Head of caudate nucleus (tissue), 42 donors: Measurements from ENCODE around the gene NAP1L1.
A peak's percentile ranks its signal among the peaks of the same experiment; 100 is the strongest.

Experiments used
- DNase-seq, 42 donors: peaks; one replicate each; pipeline versions ENCODE4 v3.0.0 to v3.0.0-alpha.2; 2020 to 2021; ENCODE audit warnings: mixed read lengths in 7 of 42
- intact Hi-C: fragments of 100-400 bp; cut with DNase I; formaldehyde crosslinking; loops from one replicate; pipeline ENCODE4 v1.15.0; 2022

NAP1L1 gene

DNA sequence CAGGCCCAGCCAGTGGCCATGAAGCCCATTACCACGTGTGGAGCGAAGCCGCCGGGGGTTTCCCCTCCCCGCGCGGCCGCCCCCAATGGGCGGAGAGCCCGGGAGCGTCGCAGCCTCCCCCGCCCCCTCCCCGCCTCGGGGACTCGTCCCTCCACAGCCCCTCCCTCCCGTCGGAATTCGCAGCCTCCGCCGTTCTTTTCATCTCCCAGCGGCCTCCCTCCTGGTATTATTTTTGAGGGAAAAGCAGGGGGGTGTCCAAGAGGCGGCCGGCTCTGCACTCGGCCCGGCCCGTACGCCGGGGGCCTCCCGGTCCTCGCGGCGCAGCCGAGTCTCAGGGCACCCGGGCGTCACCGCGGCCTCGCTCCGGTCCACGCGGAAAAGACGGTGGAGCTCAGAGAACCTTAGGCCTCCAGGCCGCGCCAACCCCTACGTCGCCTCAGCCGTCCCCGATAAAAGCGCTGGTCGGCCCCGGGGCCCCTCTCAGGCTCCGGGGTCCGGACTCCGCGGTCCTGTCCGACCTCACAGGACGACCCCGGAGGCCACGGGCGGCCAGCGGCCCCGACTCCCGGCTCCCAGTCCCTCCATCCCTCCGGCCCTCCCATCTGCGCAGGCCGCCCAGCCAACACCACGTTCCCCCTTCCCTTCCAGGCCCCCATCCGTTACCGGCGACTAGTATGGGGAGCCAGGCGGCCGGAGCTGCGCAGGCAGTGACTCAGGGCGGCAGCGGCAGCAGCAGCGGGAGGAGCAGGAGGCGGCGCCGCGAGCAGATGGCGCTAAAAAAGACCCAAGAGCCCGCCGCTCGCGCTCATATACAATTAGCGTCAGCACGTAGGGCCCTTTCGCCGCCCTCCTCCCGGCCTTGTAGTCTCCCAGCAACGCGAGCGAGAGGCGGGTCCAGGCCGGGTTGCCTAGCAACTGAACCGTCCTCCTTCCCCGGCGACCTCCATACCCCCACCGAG, at the start of gene NAP1L1:
TSS of gene NAP1L1 (minus strand) at position 782 of the 959 bp plus-strand sequence. CDS start 10,466 bp downstream, outside the sequence.
- intact Hi-C loops: no loop called here
- DNase-seq: peak; percentile 96 to 100 (median 99)

DNA sequence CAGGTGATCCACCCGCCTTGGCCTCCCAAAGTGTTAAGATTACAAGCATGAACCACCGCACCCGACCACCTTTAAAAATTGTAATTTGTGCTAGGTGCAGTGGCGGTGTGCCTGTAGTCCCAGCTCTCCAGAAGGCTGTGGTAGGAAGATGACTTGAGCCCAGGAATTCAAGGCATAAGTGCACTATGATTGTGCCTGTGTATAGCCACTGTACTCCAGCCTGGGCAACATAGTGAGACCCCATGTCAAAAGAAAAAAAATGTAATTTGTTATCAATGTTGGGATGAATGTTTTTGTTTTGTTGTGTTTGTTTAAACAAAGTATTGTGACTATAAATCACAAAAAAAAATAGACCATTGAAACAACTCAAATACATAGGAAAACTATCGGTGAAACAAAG, 43.1 kb upstream of the NAP1L1 start:
- DNase-seq: peak in 1 of 42 donors; percentile 18
- intact Hi-C loops: no loop called here

- intact Hi-C loops: no loop called here
- DNase-seq: peak in 1 of 42 donors; percentile 18
Observed at GRCh38 chr12:76124456-76124855, 40.0 kb upstream of the NAP1L1 start.

DNA sequence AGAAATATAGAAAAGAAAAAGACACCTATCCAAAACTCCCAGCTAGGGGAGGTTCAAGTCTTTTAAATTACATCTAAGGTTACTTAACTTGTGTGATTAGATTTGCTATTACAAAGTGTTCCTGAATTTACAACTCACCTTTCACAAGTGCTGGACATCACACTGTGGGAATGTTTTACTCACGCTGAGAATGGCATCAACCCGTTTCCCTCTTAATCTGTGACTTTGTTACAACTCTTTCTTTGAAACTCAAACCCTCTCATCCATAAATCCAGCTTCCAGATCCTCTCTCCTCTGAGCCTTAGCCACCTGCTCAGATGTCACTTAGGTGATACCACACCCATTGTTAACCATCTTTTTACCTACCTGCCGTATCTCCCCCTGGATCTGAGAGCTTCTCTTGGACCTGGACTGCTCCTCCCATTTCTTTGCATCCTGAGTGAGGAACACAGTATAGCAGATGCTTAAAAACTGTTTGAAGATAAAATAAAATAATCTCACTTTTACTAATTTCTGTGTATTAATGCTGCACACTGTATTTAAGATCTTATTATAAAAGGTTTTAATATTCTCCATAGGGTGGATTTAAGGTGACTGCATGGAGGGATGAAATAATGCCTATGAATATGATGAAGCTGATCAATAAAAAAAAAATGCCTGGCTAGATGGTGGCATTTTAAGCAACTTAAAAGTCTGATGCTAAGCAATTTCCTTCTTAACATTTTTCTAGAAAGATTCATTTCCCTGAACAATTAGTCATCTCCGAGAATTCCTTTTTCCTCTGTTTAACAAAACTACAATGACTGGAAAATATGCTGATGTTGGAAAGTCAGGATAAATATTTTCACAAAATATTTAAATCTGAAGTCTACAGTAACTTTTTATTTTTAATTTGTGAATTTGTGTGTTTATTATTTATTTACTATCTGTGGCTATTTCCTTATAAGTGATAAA, 39.1 kb upstream of the NAP1L1 start:
- intact Hi-C loops: no loop called here
- DNase-seq: peak in 1 of 42 donors; percentile 25

GRCh38 chr12:76119887-76120286, 35.4 kb upstream of the NAP1L1 start:
- peak in 2 of 42 donors; percentile 8 to 10 for DNase-seq
- intact Hi-C loops: no loop called here

DNA sequence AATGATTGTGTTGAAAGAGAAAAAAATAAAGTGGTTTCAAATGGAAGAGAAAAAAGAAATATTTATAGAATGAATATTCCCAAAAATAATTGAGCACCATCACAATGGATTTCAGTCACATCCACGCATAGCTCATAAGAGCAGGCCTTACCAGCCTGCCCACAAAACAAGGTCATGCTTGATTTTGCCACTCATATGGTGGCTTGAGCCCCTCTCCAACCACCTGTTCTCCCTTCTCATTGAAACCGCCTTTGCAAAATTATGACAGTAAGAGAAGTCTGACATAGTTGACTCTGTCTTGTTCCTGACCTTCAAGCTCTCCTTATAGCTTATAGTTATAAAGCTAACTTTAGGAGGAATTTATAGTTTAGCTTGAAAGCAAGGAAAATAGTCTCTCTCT, 33.3 kb upstream of the NAP1L1 start:
- intact Hi-C loops: no loop called here
- peak in 1 of 42 donors; percentile 13 for DNase-seq

- intact Hi-C loops: no loop called here
- DNase-seq: peak in 2 of 42 donors; percentile 17 to 20
Observed at GRCh38 chr12:76117067-76117691, 32.7 kb upstream of the NAP1L1 start.

DNA sequence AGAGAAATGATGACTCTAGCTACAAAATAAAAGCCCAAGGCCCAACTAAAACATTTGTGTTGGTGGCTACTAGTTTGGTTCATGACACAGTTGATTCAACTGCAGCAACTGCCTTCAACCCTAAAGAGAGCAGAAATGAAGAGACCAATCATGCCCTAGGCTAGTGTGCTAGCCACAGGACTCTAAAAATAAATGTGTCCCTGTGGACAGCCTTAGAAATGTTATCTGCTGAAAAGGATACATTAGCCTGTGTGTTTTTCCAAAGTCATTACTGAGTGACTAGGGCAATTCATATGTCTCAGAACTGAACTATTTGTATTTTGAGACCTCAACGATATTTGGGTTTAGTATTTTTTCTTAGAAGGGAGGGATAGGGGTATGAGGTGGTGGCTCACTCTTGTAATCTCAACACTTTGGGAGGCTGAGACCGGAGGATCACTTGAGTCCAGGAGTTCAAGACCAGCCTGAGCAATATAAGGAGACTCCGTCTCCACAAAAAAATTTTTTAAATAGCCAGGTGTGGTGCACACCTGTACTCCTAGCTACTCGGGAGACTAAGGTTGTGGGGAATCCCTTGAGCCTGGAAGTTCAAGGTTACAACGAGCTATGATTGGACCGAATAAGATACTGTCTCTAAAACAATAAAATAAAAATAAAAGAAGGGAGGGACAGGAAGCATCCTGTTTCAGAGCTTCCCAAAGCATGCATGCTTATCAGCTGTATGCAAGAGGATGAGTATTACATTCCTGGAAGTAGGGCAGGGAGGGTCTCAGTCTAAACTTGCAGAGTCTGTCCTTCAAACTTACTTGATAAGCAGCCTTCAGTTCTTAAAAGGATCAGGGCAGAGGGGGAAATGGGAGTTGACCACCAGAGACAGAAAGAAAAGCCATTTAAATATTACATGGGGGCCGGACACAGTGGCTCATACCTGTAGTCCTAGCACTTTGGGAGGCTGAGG, 29.6 kb upstream of the NAP1L1 start:
- intact Hi-C loops: no loop called here
- DNase-seq: peak in 2 of 42 donors; percentile 3 to 13

- intact Hi-C loops: no loop called here
Observed at GRCh38 chr12:76111209-76111749, 26.8 kb upstream of the NAP1L1 start.

DNA sequence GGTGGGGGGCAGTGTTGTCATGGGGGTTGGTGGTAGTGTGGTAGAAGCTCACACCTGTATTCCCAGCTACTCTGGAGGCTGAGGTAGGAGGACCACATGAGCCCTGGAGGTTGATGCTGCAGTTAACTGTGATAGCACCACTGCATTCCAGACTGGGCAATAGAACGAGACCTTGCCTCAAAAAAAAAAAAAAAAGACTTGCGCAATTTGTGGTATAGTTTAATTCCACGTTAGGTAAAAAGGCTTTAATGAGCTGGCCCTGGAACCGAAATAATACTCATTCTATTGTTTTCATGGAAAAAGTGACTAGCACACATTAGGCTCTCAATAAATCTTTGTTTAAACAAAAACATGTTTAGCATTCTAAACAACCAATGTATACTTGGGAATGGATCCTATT, 25.4 kb upstream of the NAP1L1 start:
- intact Hi-C loops: no loop called here
- peak in 1 of 42 donors; percentile 14 for DNase-seq

More at GRCh38 chr12:76111209-76111749, 26.8 kb upstream of the NAP1L1 start:
- DNase-seq: no peak

DNA sequence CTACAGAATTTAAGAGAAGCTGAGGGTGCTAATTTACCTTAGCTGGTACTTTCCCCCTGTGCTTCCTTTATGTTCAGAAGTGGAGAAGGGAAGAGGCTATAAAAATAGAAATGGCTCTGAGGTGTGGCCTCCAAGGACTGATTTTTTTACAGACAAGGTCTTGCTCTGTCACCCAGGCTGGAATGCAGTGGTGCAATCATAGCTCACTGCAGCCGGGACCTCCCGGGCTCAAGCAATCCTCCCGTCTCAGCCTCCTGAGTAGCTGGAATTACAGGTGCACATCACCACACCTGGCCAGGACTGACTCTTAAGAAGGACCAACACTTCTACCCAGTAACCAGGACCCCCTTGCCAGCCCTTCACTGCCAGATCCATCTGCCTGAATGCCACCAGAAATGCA, 23.9 kb upstream of the NAP1L1 start:
- intact Hi-C loops: no loop called here
- DNase-seq: peak in 2 of 42 donors; percentile 8 to 30

DNA sequence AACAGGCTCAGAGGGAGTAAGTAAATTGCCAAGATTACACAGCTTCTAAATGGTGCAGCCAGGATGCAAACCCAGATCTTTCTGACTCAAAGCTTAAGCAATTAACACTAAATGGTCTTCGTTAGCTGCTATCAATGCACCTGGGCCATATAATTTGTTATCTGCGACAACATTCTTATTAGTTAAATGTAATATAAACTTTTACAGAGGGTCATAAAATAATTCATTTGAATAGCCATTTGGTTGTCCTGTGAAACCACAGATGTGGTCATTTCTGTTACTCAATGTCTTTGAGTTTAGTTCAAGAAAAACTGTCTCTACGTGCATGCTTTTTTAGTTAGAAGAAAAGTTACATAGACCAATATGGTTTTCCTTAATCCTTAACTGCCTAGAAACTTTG, 22.1 kb upstream of the NAP1L1 start:
- intact Hi-C loops: no loop called here
- DNase-seq: no peak

DNA sequence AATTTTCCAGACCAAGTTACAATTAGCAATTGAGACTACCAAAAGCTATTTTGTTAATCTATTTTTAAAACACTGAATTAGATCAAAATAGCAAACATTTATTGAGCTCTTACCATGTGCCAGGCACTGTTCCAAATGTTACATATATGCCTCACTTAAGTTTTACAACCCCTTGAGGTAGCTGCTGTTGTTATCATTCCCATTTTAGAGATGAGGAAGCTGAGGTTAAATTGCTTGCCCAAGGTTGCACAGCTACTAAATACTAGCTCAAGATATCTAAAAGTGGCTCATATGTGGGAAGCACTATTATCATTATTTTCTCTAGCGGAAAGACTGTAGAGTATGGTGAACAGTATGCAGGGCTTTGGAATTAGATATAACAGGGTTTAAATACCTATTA, 19.5 kb upstream of the NAP1L1 start:
- DNase-seq: no peak
- intact Hi-C loops: no loop called here

- DNase-seq: no peak
- intact Hi-C loops: no loop called here
Observed at GRCh38 chr12:76101739-76102385, 17.4 kb upstream of the NAP1L1 start.

DNA sequence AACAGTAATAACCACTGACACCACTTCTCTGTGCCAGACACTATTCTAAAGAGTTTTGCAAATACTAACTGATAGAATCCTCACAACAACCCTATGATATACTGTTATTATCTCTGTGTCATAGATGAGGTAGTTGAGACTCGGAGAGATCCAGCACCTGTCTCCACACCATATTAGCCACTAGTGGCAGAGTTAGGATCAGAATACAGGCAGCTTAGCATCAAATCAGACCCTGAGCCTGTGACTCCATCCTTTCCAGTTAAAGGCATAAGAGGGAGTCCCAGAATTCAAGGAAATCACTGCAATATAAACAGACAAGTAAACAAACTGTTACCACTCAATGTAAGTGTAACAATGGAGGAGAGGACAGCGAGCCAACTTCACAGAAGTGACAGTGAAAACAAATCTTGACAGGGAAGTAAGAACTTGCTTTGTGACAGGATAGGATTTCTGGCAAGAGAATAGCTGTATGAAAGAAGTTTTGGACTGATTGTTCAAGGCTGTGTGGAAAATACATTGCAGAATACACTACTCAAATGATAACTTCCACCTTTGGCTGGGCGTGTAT, 11.7 kb upstream of the NAP1L1 start:
- intact Hi-C loops: no loop called here
- no peak for DNase-seq

DNA sequence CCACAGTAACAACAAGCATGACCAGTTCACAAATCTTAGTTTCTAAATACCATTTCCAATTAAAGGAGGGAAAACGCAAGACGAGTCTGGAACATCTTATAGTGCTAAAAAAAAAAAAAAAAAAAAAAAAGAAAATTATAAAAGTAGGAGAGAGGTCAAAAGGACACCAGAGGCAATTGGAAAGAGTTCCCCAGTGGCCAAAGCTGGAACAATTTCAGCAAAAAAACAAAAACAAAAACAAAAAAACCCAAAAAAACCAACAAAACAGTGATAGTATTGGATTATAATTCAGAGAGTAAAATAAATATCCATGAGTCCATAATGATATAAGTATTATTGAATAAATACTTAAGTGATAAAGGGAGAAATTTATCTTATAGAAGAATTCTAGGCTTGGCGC, 10.3 kb upstream of the NAP1L1 start:
- intact Hi-C loops: no loop called here
- no peak for DNase-seq

DNA sequence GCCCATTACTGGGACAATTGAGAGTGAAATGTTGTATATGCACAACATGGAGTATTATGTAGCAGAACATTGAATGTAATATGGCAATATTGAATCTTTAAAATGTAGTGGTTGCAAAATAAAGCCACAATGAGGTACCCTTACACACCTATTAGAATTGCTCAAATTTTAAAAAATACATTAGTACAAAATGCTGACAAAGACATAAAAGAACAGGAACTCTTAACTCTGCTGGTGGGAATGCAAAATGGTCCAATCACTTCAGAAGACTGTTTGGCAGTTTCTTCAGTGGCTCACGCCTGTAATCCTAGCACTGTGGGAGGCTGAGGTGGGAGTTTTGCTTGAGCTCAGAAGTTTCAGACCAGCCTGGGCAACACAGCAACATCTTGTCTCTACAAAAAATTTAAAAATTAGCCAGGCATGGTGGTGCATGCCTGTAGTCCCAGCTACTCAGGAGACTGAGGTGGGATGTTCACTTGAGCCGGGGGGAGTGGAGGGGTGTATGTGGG, 6.8 kb upstream of the NAP1L1 start:
- intact Hi-C loops: no loop called here
- no peak for DNase-seq
